NCI-H748 (cell line): ENCODE results near the gene TTLL13.
A peak's percentile ranks its signal among the peaks of the same experiment; 100 is the strongest.
"Not testable (repeated sequence)": the region's sequence is repeated elsewhere in the genome, so short reads cannot be mapped to it uniquely, and the experiment has no call there.

Source experiments
- DNase-seq: peaks from one replicate; lab custom pipeline; 2025; ENCODE audit not compliant: unreplicated experiment; lab: John Stamatoyannopoulos, UW

The TTLL13 gene

DNA sequence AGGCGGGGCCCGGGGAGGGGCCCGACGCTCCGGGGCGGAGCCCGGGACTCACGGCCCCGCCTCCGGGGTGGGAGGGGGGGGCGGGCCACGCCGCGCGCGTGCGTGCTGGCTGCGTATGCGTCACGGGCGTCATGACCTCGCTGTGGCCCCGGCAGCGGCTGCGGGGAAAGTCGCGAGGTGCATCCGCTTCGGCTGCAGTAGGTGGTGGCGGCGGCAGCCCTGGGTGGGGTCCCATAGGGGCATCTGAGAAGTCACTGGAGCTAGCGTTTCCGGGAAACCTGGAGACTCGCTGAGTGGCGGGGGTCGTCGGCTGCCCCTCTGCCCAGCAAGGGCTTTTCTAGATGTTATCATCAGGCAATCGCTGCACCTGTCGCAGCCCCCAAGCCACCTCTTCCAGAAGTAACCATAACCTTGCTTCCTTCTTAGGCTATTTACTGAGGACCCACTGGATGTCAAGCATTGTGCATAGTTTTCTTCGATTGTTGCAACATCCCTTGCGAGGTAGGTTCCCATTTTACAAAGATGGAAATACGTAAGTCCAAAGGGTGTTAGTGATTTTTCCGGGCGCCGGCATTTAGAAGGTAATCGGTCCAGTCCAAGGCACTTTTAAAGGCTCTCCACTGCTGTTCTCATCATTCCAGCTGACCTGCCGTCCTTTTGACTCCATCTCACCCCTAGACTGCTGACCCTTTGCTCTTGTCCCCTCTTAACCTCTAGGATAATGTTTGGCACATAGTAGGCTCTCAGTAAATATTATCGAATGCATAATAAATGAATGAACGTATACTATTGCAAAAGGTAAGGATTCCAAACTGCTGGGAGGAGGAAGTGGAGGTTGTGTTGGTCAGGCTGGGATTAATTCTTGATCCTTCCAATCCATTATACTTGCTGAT lies 15.0 kb upstream of the TTLL13 start, which contains the start of gene GDPGP1:
Gene GDPGP1, plus strand, starts transcription at position 114 of the 893 bp plus-strand sequence. CDS start 6,700 bp downstream, outside the sequence.
- DNase-seq = no peak

- no peak for DNase-seq
Observed at GRCh38 chr15:90239371-90239770, 10.0 kb upstream of the TTLL13 start.

- DNase-seq = no peak
Observed at GRCh38 chr15:90240856-90241255, 8.5 kb upstream of the TTLL13 start.

GRCh38 chr15:90241343-90242192 lies 7.8 kb upstream of the TTLL13 start:
- DNase-seq = no peak

- DNase-seq = no peak
Observed at GRCh38 chr15:90243943-90244639, 5.3 kb upstream of the TTLL13 start.

DNA sequence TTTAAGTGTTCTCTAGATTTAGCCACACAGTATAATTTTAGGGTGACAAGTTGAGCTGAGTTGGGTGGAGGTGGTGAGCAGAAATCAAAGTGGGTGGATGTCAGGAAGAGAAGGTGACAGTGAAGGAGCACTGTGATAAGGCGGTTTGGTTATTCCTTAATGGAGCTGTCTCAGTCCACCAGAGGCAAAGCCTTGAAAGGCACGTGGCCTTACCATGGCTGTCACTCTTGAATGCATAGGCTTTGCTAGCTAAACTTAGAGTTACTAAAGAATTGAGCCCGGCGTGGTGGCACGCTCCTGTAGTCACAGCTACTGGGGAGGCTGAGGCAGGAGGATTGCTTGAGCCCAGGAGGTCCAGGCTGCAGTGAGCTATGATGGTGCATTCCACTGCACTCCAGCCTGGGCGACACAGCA lies 560 bp upstream of the TTLL13 start:
- no peak for DNase-seq

DNA sequence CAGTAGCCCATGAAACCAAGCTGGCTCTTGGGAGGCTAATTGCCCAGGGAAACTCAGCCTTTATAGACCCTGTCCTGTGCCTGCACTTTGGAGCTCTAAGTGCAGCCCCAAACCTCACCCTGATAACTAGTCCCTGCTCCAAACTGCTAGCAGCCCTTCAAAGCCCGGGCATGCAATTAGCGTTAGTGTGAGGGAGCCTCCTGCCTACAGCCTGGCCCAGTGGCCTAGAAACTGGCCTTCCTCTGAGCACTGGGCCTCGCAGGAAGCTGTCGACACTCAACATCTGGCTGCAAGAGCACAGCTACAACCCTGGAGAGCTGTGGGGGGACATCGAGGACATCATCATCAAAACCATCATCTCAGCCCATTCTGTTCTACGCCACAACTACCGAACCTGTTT lies 8.4 kb downstream of the TTLL13 start:
- DNase-seq = no peak

DNA sequence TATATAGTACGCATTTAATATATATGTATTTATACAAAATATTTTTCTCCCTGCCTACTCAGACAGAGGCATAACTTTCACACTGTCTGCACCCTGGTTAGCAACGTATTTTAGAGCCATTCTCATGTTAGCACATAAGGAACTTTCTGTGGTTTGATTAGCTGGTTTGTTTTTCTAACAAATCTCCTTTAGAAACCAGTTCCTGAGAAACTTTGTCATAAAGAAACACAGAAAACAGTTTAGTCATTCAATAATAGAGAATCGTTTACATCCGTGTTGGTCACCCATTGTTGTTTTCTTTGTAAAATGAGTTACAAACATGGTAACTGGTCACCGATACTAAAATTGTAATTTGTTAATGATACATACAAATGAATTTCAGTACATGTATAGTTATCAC lies 10.2 kb downstream of the TTLL13 start:
- no peak for DNase-seq

GRCh38 chr15:90260731-90261130 lies 11.4 kb downstream of the TTLL13 start:
- DNase-seq = not testable (repeated sequence)

DNA sequence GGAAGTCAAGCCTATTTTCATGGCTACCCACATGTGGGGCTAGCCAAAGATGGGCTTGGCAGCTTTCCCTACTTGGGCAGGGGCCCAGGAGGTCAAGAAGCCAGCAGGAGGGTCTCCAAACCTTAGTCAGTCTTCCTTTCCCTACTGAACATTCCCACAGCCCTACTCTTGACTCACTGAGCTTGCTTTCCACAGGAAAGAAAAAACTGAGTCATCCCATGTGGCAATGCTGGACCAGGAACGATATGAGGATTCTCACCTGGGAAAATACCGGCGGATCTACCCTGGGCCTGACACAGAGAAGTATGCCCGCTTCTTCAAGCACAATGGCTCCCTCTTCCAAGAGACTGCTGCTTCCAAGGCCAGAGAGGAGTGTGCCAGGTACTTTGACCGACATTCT lies 12.5 kb downstream of the TTLL13 start:
- no peak for DNase-seq

DNA sequence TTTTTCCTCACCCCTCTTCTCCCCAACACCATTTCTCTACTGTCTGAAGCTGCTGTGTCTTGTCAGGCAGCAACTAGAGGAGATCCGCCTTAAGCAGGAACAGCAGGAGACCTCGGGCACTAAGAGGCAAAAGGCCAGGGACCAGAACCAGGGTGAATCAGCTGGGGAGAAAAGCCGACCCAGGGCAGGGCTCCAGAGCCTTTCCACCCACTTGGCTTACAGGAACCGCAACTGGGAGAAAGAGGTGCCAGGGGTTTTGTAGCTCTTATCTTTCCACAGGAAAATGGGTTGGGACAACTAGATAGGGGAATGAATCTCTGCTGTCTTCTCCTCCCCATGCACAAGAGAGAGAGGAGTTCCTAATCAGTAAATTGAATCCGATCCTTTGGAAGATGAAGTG lies 13.1 kb downstream of the TTLL13 start:
- DNase-seq = no peak

- peak; percentile 9 for DNase-seq
Observed at GRCh38 chr15:90264671-90265070, 15.3 kb downstream of the TTLL13 start.

GRCh38 chr15:90265271-90266060 lies 16.1 kb downstream of the TTLL13 start, which contains the start of gene NGRN:
TSS of gene NGRN (plus strand) at chr15:90265672. CDS start at chr15:90265713, 41 bp downstream.
- DNase-seq = peak; percentile 87

DNA sequence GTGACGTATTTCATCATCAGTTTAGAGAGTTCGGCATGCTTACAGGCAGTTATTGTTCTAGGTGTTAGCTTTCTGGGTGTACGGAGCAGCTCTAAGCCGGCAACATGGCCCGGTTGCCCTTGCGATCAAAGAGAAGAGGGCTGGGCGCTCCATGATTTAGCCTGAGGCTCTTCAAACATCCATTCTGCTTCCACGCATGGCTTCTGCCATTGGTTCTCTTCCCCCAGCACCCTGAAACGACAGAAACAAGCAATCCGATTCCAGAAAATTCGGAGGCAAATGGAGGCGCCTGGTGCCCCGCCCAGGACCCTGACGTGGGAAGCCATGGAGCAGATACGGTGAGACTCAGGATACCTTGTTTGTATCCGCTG lies 16.7 kb downstream of the TTLL13 start:
- DNase-seq = peak; percentile 68

GRCh38 chr15:90266485-90266884 lies 17.1 kb downstream of the TTLL13 start:
- peak; percentile 23 for DNase-seq

DNA sequence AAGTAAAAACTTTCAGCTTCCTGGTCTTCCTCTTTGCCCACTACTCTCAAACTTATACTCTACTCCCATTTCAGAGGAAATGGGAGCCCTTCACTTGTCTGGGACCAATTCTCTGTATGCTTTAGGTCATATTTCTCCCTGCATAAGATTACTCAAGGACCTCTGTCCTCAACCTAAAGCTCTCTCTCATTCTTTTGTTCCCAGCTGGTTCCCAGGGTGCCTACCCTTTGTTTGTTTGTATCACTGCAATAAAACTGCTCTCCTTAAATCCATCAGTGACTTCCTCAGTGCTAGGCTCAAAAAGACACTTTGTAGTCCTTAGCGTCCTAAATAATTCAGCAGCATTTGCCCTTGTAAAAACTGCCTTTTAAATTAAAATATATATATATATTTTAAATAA lies 19.1 kb downstream of the TTLL13 start:
- DNase-seq = peak; percentile 32

DNA sequence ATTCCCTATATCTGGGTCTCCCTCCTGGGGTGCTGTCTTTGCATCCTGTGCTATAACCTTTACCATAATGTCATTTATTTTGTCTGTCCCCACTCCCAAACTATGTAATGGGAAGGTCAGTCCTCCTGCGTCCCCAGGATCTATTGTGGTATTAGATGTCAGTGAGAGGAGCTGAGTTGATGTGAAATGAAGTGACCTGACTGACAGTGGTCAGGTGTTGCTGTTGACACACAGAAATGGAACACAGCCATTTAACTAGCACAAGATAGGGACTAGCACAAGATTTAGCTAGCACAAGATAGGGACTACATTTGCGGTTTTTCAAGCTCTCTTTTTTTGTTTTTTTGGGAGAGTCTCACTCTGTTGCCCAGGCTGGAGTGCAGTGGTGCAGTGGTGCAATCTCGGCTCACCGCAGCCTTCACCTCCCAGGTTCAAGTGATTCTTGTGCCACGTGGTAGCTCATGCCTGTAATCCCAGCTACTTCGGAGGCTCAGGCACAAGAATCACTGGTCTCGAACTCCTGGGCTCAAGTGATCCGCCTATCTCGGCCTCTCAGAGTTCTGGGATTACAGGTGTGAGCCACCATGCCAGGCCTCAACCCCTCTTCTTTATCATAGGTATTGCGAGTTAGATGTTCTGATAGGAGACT lies 21.3 kb downstream of the TTLL13 start:
- no peak for DNase-seq

DNA sequence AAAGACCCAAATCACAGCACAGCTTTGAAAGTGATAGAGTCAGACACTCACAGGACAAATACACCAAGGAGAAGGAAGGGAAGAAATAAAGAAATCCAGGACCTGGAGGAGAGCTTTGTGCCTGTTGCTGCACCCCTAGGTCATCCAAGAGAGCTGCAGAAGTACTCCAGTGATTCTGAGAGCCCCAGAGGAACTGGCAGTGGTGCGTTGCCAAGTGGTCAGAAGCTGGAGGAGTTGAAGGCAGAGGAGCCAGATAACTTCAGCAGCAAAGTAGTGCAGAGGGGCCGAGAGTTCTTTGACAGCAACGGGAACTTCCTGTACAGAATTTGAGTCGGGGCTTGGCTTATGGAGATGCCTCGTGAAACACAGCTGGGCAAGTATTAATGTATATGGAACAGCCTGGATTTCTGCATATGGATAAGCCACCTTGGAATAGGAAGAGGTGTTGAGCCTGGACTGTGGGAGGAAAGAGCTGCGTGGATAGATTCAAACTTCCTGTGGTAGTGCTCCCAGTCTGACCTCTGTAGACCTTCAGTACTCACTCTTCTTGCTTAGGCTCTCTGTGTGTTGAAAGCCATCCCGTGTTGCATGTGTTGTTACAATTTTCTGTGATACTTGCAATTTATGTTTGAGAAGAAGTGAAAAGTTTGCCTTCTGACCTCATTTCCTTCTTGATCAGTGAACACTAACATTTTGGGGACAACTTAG lies 22.3 kb downstream of the TTLL13 start:
- no peak for DNase-seq

DNA sequence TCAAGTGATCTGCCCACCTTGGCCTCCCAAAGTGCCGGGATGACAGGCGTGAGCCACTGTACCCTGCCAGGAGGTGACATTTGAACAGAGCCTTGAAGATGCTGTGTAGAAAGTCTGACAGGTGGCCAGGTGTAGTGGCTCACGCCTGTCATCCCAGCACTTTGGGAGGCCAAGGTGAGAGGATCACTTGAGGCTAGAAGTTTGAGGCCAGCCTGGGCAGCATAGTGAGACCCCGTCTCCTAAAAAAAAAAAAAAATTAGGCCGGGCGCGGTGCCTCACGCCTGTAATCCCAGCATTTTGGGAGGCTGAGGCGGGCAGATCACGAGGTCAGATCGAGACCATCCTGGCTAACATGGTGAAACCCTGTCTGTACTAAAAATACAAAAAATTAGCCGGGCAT lies 29.1 kb downstream of the TTLL13 start:
- DNase-seq = not testable (repeated sequence)
